Transverse colon (tissue), 4 donors: Measurements from ENCODE around the gene RECQL. TPM values are rescaled to one million over a fixed set of nuclear protein-coding genes. Genes with fewer than 3 reads are reported as not detected.

ENCODE experiments used
- DNase-seq: peaks from one replicate; pipeline ENCODE4 v3.0.0-alpha.2; 2019
- H3K27ac ChIP-seq, 4 donors: fragments of 200-600 bp; sonication (generic); 2 replicates each; pipeline ENCODE4 v1.5.1; 2016 to 2018; ENCODE audit warnings: inconsistent platforms in 4 of 4
- H3K27me3 ChIP-seq: fragments of 200-600 bp; sonication (generic); 2 replicates; pipeline ENCODE4 v1.5.1; 2017; ENCODE audit warnings: inconsistent platforms
- H3K36me3 ChIP-seq, 4 donors: fragments of 200-600 bp; sonication (generic); 2 replicates each; pipeline ENCODE4 v1.5.1; 2017 to 2019; ENCODE audit warnings: inconsistent platforms in 4 of 4
- H3K4me1 ChIP-seq, 4 donors: fragments of 200-600 bp; sonication (generic); 2 replicates each; pipeline ENCODE4 v1.5.1; 2017 to 2020; ENCODE audit warnings: inconsistent platforms in 4 of 4
- H3K4me3 ChIP-seq, 4 donors: fragments of 200-600 bp; sonication (generic); 1 replicate in 1 of 4; 2 replicates in 3 of 4; pipeline versions ENCODE4 v1.5.1 to v1.6.1; 2017 to 2019; ENCODE audit warnings: inconsistent platforms in 4 of 4
- H3K9me3 ChIP-seq, 2 donors: fragments of 200-600 bp; sonication (generic); 2 replicates each; pipeline ENCODE4 v1.5.1; 2017 to 2019; ENCODE audit warnings: inconsistent platforms in 2 of 2
- CTCF ChIP-seq, 5 experiments: fragments of 200-600 bp in 3 of 5; fragments of 450-650 bp in 2 of 5; sonication (generic) in 3 of 5; IDR thresholded peaks; 1 replicate in 2 of 5; 2 replicates in 3 of 5; pipeline ENCODE4 v1.5.1; 2016 to 2017; ENCODE audit warnings: antibody characterized with exemption in 5 of 5, inconsistent platforms in 3 of 5, mild to moderate bottlenecking in 2 of 5, moderate library complexity in 1 of 5
- EP300 ChIP-seq: sonication (generic); formaldehyde crosslinking; IDR thresholded peaks from one replicate; pipeline ENCODE4 v1.6.1; 2017; ENCODE audit warnings: antibody characterized with exemption, low read depth
- POLR2A ChIP-seq: fragments of 450-650 bp; IDR thresholded peaks from one replicate; pipeline ENCODE4 v1.6.1; 2016; ENCODE audit warnings: antibody characterized with exemption, mild to moderate bottlenecking, moderate library complexity
- POLR2AphosphoS5 ChIP-seq, 3 donors: sonication (generic); formaldehyde crosslinking; IDR thresholded peaks; one replicate each; pipeline ENCODE4 v1.6.1; 2016; ENCODE audit warnings: antibody characterized with exemption in 3 of 3
- WGBS, 2 donors: methylation state at CpG; one replicate each; pipeline ENCODE4 v1.1.5; 2018; ENCODE audit warnings: low coverage in 1 of 2; 5-methylcytosine and 5-hydroxymethylcytosine counted together
- in situ Hi-C, 4 donors: fragments of 200-750 bp; cut with MboI; loops; one replicate each; pipeline versions ENCODE4 v1.15.0 to v1.15.1; 2017; ENCODE audit warnings: low sequenced_read_pairs in 3 of 4, low pct_ligation_motif_present in 1 of 4, low pct_unique_long_range_greater_than_20kb in 1 of 4
- intact Hi-C: fragments of 100-400 bp; cut with DNase I; formaldehyde crosslinking; loops from one replicate; pipeline ENCODE4 v1.15.1; 2023; ENCODE audit warnings: low total_unique reads
- total RNA-seq, 4 donors: library from RNA; depleted of rRNA; stranded (reverse); fragments of >200 nt; gene quantifications; one replicate each; pipeline ENCODE4 v1.1.0, GENCODE V29; 2016

The RECQL gene
- total RNA-seq, 4 donors from 2014 or later: 2.2 to 32.0 (median 13.5) TPM

GRCh38 chr12:21483531-21483930, 17.9 kb downstream of the RECQL start:
- Histone ChIP-seq H3K4me3 (no peak overlapping the region), H3K27ac (no peak overlapping the region), H3K9me3 (no peaks in the 10 kb centered on the region), H3K27me3 (no peaks in the 10 kb centered on the region), H3K36me3 (peaks cover 0 to 25% (median 3%) of the 10 kb centered on the region in 4 donors), H3K4me1 (no peaks in the 10 kb centered on the region)
- in situ Hi-C loops: no loop called here
- no peak for DNase-seq
- WGBS, 2 donors: 50 to 58% methylated on average over 3 of the region's 3 CpGs
- intact Hi-C loops: no loop called here
- TF ChIP-seq EP300: no peak
- no peak for TF ChIP-seq POLR2A
- no peak for TF ChIP-seq POLR2AphosphoS5 (IDR thresholded peaks at IDR 0.05)
- TF ChIP-seq CTCF (IDR thresholded peaks at IDR 0.05): no peak

GRCh38 chr12:21478756-21479455, 22.5 kb downstream of the RECQL start:
- TF ChIP-seq EP300 (no peak), POLR2A (no peak), POLR2AphosphoS5 (IDR thresholded peaks at IDR 0.05) (no peak), CTCF (IDR thresholded peaks at IDR 0.05) (no peak)
- intact Hi-C loops: no loop called here
- no peaks in the 10 kb centered on the region for H3K4me1 ChIP-seq
- no peak overlapping the region for H3K27ac ChIP-seq
- peaks cover 0 to 37% (median 9%) of the 10 kb centered on the region in 4 donors for H3K36me3 ChIP-seq
- H3K9me3 ChIP-seq: no peaks in the 10 kb centered on the region
- H3K27me3 ChIP-seq: no peaks in the 10 kb centered on the region
- WGBS, 2 donors: 88 to 97% methylated on average over 7 to 10 of the region's 10 CpGs
- H3K4me3 ChIP-seq: no peak overlapping the region
- in situ Hi-C loops: no loop called here
- no peak for DNase-seq

GRCh38 chr12:21476949-21477348, 24.5 kb downstream of the RECQL start:
- no peak for TF ChIP-seq POLR2A
- no peak for TF ChIP-seq CTCF (IDR thresholded peaks at IDR 0.05)
- no peak for TF ChIP-seq EP300
- TF ChIP-seq POLR2AphosphoS5 (IDR thresholded peaks at IDR 0.05): no peak
- Histone ChIP-seq H3K4me3 (no peak overlapping the region), H3K27ac (no peak overlapping the region), H3K9me3 (no peaks in the 10 kb centered on the region), H3K36me3 (peaks cover 0 to 31% (median 13%) of the 10 kb centered on the region in 4 donors), H3K27me3 (no peaks in the 10 kb centered on the region), H3K4me1 (no peaks in the 10 kb centered on the region)
- 83 to 92% methylated on average over 3 of the region's 3 CpGs for WGBS, 2 donors
- no peak for DNase-seq
- in situ Hi-C loops: no loop called here
- intact Hi-C loops: no loop called here

- Histone ChIP-seq H3K9me3 (no peaks in the 10 kb centered on the region), H3K27me3 (no peaks in the 10 kb centered on the region), H3K27ac (no peak overlapping the region), H3K4me3 (no peak overlapping the region), H3K36me3 (peaks cover 0 to 34% (median 13%) of the 10 kb centered on the region in 4 donors), H3K4me1 (no peaks in the 10 kb centered on the region)
- TF ChIP-seq POLR2AphosphoS5 (IDR thresholded peaks at IDR 0.05): no peak
- no peak for TF ChIP-seq CTCF (IDR thresholded peaks at IDR 0.05)
- TF ChIP-seq EP300: no peak
- TF ChIP-seq POLR2A: no peak
- in situ Hi-C loops (no loop called here), intact Hi-C loops (no loop called here)
- WGBS, 2 donors: 98 to 100% methylated on average over 1 of the region's 1 CpG
- DNase-seq: no peak
Observed at GRCh38 chr12:21475552-21475951, 25.9 kb downstream of the RECQL start.
